ENCODE results near the gene RAD51B.

RAD51B gene

DNA sequence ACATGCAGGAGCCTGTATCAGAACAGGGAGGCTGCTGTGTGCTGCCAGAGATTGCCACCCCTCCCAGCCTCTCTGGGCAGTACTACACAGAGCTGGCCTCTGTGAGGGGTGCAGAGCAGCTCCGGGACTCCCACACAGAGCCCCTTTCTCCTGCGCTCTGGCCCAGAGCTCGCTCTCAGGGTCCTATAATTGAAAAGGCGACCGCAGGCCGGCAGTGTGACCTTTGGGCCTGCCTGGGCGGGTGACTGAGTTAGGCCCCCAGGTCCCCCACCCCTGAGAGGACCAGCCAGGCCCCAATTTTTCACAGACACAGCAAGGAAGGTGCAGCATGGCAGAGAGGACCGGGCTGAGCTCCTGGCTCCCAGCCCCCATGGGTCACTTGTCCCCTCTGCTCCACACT, 836.9 kb downstream of the RAD51B start:
- TF ChIP-seq, protein P1, sequence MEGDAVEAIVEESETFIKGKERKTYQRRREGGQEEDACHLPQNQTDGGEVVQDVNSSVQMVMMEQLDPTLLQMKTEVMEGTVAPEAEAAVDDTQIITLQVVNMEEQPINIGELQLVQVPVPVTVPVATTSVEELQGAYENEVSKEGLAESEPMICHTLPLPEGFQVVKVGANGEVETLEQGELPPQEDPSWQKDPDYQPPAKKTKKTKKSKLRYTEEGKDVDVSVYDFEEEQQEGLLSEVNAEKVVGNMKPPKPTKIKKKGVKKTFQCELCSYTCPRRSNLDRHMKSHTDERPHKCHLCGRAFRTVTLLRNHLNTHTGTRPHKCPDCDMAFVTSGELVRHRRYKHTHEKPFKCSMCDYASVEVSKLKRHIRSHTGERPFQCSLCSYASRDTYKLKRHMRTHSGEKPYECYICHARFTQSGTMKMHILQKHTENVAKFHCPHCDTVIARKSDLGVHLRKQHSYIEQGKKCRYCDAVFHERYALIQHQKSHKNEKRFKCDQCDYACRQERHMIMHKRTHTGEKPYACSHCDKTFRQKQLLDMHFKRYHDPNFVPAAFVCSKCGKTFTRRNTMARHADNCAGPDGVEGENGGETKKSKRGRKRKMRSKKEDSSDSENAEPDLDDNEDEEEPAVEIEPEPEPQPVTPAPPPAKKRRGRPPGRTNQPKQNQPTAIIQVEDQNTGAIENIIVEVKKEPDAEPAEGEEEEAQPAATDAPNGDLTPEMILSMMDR (IDR thresholded peaks at IDR 0.05; ENCODE audit: low read depth, low read length) = no peak

DNA sequence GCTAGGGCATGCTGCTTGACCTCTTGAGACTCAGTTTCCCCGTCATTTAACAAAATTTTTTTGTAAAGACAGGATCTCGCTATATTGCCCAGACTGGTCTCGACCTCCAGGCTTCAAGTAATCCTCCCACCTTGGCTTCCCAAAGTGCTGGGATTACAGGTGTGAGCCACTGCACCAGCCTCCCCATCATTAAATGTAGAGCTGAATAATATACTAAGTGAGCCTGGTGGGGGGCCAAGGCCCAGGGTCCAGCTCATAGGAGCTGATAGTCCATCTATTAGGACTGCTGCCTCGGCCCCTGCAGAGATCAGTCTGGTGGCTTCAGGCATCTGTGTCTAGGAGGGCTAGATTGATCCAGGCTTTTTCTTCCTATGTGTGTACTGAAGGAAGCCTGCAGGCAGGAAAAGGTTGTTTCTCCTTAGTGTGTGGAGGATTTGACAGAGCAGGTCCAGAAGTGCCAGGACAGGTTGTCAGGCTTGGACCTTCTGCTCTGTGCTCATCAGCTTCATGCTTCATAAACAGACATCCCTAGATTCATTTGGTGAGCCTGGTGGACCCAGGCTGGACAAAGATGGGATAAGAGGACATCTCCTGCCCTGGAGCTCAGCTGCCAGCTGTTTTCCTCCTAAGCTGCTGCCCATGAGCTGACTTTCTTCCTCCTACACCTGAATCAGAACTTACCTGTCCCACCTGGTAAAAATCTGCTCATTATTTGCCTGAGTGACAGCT, 837.9 kb downstream of the RAD51B start:
- no peak overlapping the region for H3K4me3 ChIP-seq (ENCODE audit: low read depth, low read length)
- TF ChIP-seq, protein P1 (IDR thresholded peaks at IDR 0.05; ENCODE audit: low read depth, low read length) = no peak

More for the DNA sequence above, 836.9 kb downstream of the RAD51B start:
- no peak overlapping the region for H3K4me3 ChIP-seq (ENCODE audit: low read depth, low read length)

DNA sequence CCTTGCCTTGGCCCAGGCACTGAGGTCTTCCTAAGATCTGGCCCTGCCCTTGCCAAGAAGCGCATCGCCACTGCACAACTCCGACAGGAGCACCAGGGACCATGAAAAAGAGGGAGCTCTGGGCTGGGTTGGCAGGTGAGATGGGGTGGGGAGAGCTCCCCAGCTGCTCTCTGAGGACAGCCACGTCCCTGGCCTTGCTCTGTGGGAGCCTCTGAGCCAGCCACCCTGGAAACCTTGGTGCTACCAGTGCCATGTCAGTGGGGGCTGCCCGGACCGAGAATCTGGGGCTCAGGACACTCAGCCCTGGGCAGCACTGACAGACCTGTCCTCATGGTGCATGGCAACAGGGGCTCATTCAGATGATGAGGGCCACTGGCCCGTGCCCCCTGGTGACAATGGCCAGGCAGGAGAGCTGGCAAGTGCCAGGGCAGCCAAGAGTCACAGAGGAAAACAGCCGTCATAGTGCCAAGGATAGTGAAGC, 838.5 kb downstream of the RAD51B start:
- TF ChIP-seq, protein P1 (IDR thresholded peaks at IDR 0.05; ENCODE audit: low read depth, low read length) = no peak

DNA sequence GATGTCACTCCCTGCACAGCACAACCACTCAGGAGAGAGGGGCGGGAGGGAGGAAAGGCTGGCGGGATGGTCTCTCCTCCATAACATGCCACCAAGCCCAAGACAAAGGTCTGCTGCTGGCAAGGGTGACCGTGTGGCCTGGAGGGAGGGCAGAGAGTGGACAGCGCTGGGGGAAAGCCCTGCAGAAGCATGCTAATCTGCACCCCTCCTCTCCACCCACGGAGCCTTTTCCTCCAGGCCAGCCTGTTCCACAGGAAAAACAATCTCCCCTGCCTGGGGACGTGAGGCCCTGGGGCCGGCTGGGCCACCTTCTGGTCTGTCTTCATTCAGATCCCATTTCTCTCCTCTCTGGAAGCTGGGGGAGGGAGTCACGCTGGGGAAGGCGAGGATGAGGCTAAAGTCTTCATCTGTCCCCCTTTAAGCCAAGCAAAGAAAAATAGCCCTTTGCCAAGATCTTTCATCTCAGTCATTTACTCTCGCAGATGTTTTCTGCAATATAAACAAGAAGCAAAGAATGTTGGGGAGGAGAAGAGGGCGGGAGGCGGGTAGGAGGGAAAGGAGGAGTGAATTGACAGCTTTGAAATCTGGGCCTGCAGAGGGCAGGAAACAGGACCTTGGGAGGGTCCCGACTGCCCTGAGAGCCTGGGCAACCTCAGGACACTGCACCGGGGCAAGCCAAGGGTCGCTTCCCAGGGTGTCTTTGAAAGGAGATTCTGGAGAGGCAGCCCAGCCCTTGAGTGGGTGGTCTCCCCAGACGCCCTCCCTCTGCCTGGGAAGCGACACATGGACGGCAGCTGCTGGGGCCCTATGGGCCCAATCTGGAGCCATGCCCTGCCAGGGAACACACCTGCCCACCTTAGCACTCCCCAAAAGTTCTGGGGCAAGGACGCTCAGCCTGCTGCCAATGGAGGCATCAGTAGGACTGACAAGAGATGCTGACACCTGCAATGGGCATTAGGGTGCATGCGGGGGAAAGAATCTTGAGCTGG, 839.7 kb downstream of the RAD51B start:
- H3K4me3 ChIP-seq (ENCODE audit: low read depth, low read length) = no peak overlapping the region
- TF ChIP-seq, protein P1 (IDR thresholded peaks at IDR 0.05; ENCODE audit: low read depth, low read length) = no peak

More for the DNA sequence above, 838.5 kb downstream of the RAD51B start:
- no peak overlapping the region for H3K4me3 ChIP-seq (ENCODE audit: low read depth, low read length)

DNA sequence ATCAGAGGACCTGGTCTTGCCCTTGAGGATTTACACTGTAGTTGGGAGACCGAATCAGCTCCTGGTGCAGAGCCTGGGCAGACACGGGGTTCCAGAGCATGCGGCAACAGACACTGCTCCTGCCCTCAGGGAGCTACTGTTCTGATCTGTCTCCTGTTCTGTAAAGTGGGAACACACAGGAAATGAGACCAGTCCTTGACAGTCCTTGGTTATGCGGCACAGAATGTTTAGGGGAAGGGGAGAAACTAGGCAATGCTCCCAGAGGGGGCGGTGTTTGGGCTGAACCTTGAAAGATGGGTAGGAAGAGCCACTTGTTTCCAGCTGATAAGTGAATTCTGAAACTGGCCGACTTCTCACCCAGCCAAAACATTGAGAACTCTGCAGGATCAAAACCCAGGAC, 840.9 kb downstream of the RAD51B start:
- TF ChIP-seq, protein P1 (IDR thresholded peaks at IDR 0.05; ENCODE audit: low read depth, low read length) = no peak

DNA sequence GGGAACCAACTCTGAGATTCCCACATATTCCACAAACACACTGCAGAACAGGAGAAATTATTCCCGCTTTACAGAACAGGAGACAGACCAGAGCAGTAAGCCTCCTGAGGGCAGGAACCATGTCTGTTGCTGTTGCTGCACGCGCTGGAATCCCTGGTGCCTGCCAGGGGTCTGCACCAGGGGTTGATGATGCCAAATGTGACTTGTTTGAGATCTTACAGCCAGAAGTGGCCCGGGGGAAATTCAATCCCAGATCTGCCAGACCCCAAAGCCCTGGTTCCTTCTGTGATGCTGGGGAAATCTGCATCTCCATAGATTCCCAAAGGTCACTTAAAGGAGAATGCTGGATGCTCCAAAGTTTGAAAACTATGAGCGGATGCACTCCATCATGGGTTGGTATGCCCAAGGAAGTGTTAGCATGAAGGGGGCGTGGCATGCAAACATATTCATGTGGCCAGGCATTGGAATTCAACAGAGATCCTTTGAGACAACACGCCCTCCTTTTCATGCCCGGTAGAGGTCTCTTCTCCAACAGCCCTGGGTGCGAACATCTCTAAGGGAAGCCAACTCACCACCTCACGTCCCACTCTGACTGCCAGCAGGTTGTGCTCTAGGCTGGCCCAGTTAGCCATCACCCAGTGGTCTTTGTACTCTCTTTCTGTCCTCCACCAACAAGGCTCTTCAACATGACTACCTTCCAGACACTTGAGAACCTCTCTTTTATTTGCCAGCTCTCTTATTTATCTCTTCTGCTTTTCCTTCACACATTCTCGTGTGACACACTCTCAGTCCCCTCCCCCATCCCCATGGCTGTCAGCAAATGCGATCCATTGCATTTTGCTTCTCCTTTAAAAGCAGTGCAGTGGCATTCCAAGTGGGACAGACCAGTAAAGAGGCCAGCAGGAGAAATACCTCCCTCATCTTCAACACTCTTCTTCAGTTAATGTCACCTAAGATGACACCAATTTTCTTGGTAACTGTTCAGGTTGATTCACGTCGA, 841.9 kb downstream of the RAD51B start:
- no peak overlapping the region for H3K4me3 ChIP-seq (ENCODE audit: low read depth, low read length)
- TF ChIP-seq, protein P1 (IDR thresholded peaks at IDR 0.05; ENCODE audit: low read depth, low read length) = no peak

More for the DNA sequence above, 840.9 kb downstream of the RAD51B start:
- no peak overlapping the region for H3K4me3 ChIP-seq (ENCODE audit: low read depth, low read length)
